PC-3 (cell line): Measurements from ENCODE around the gene ZNF615. TPM values are rescaled to one million over a fixed set of nuclear protein-coding genes. Genes with fewer than 3 reads are reported as not detected.
"Not testable (repeated sequence)": the region's sequence is repeated elsewhere in the genome, so short reads cannot be mapped to it uniquely, and the experiment has no call there.

Experiments
- ATAC-seq: fragments of 200-7000 bp; cut with Tn5 transposase; 2 replicates; pipeline ENCODE4 v1.9.1; 2020; ENCODE audit warnings: mild to moderate bottlenecking, moderate library complexity
- Bru-seq: library from RNA; stranded (reverse); fragments of 400-500 nt; gene quantifications from one replicate; lab custom pipeline; 2021; lab: Mats Ljungman, UMichigan
- BruChase-seq, 2 experiments: library from RNA; stranded (reverse); fragments of 400-500 nt; gene quantifications; one replicate each; lab custom pipeline; 2021; lab: Mats Ljungman, UMichigan
- BruUV-seq: library from RNA; stranded (reverse); fragments of 400-500 nt; replicated peaks from 2 replicates; lab custom pipeline; 2021; lab: Mats Ljungman, UMichigan
- CTCF ChIA-PET: fragments of 300-600 bp; sonication (Branson Sonifier 250); formaldehyde crosslinking; loops from one replicate; lab custom pipeline; 2022; ENCODE audit warnings: antibody characterized with exemption; lab: Charles Lee
- POLR2A ChIA-PET: fragments of 300-600 bp; sonication (Branson Sonifier 250); formaldehyde crosslinking; loops from one replicate; lab custom pipeline; 2022; ENCODE audit warnings: antibody characterized with exemption; ENCODE audit not compliant: unreplicated experiment; lab: Charles Lee
- DNase-seq: peaks from one replicate; pipeline ENCODE4 v3.0.0-alpha.2; 2015
- H2AFZ ChIP-seq: fragments of 300-600 bp; sonication (generic); 2 replicates; pipeline ENCODE4 v1.6.0; 2016; ENCODE audit warnings: antibody characterized with exemption, low read length
- H3F3A ChIP-seq: fragments of 300-600 bp; sonication (generic); one replicate; pipeline ENCODE4 v1.6.0; 2017; ENCODE audit warnings: antibody characterized with exemption, low read length, control low read depth, mild to moderate bottlenecking; ENCODE audit not compliant: unreplicated experiment
- H3K27ac ChIP-seq: fragments of 300-600 bp; sonication (generic); 2 replicates; pipeline ENCODE4 v1.5.1; 2016; ENCODE audit warnings: mild to moderate bottlenecking, low read length
- H3K27me3 ChIP-seq: fragments of 300-600 bp; sonication (generic); 2 replicates; pipeline ENCODE4 v1.6.1; 2016; ENCODE audit warnings: low read length, mixed read lengths
- H3K36me3 ChIP-seq: fragments of 300-600 bp; sonication (generic); 2 replicates; pipeline ENCODE4 v1.6.1; 2016; ENCODE audit warnings: low read depth, mixed run types, low read length, mixed read lengths
- H3K4me1 ChIP-seq: fragments of 300-600 bp; sonication (generic); 2 replicates; pipeline ENCODE4 v1.5.1; 2016; ENCODE audit warnings: low read length; ENCODE audit not compliant: insufficient read depth
- H3K4me2 ChIP-seq: fragments of 300-600 bp; sonication (generic); 2 replicates; pipeline ENCODE4 v1.6.0; 2016; ENCODE audit warnings: low read length
- H3K4me3 ChIP-seq: fragments of 300-600 bp; sonication (generic); 2 replicates; pipeline ENCODE4 v1.5.1; 2016; ENCODE audit warnings: mild to moderate bottlenecking, low read length, mixed read lengths
- H3K79me2 ChIP-seq: fragments of 300-600 bp; sonication (generic); 2 replicates; pipeline ENCODE4 v1.6.1; 2017; ENCODE audit warnings: low read length, mixed read lengths
- H3K9ac ChIP-seq: fragments of 300-600 bp; sonication (generic); 2 replicates; pipeline ENCODE4 v1.6.0; 2016; ENCODE audit warnings: mild to moderate bottlenecking, low read length
- H3K9me2 ChIP-seq: fragments of 300-600 bp; sonication (generic); replicated peaks from 2 replicates; pipeline ENCODE4 v1.6.1; 2016; ENCODE audit warnings: mixed run types, low read length, mixed read lengths
- H3K9me3 ChIP-seq: fragments of 300-600 bp; sonication (generic); 2 replicates; pipeline ENCODE4 v1.6.1; 2016; ENCODE audit warnings: low read length, mixed read lengths
- H4K20me1 ChIP-seq: fragments of 300-600 bp; sonication (generic); 2 replicates; pipeline ENCODE4 v1.6.1; 2016; ENCODE audit warnings: low read length, mixed read lengths
- CTCF ChIP-seq: fragments of 300-600 bp; sonication (generic); conservative IDR thresholded peaks from 2 replicates; pipeline ENCODE4 v1.5.1; 2017; ENCODE audit warnings: antibody characterized with exemption, low read depth, mild to moderate bottlenecking, low read length
- EZH2 ChIP-seq: fragments of 300-600 bp; sonication (generic); IDR thresholded peaks from one replicate; pipeline ENCODE4 v1.6.1; 2017; ENCODE audit warnings: antibody characterized with exemption, mild to moderate bottlenecking, low read length; ENCODE audit not compliant: unreplicated experiment
- EZH2phosphoT487 ChIP-seq: fragments of 300-600 bp; sonication (generic); IDR thresholded peaks from 2 replicates; pipeline ENCODE4 v1.6.1; 2018; ENCODE audit warnings: mild to moderate bottlenecking, antibody characterized with exemption, low read length, borderline replicate concordance
- intact Hi-C: fragments of 100-400 bp; cut with micrococcal nuclease; formaldehyde crosslinking; loops from 2 replicates; pipeline ENCODE4 v1.9.0; 2023
- long read RNA-seq: library from polyadenylated mRNA; unstranded; transcript quantifications from one replicate; pipeline ENCODE4 v2.0.0, GENCODE V29; 2021; ENCODE audit not compliant: unreplicated experiment
- total RNA-seq: library from RNA; depleted of rRNA; stranded (reverse); fragments of >200 nt; gene quantifications from 2 replicates; pipeline ENCODE4 v1.2.3, GENCODE V29; 2014; rRNA removed

ZNF615 gene
- total RNA-seq = 5.4 and 5.5 TPM in 2 replicates
- Bru-seq, nascent RNA = percentile 74 among the genes with signal in this experiment
- BruChase-seq, experiment 1, labeled RNA remaining after a 6-hour chase = percentile 80 among the genes with signal in this experiment
- BruChase-seq, experiment 2, labeled RNA remaining after a 2-hour chase = percentile 88 among the genes with signal in this experiment
- long read RNA-seq, full-length matches to known transcripts = 14 of 26 reads
- long read RNA-seq, partial matches to known transcripts = 6 of 26 reads
- long read RNA-seq, other reads (novel, unspliced or antisense) = 6 of 26 reads

- intact Hi-C loops = no loop called here
- DNase-seq (peak; percentile 85), ATAC-seq (peak; percentile 90)
- Histone ChIP-seq H3K36me3 (peaks cover 49% of the 10 kb centered on the region), H3K9me3 (peaks cover 44% of the 10 kb centered on the region), H3K27ac (no peak within 1 kb of the TSS; the same call in 1 of the 2 replicates), H3F3A (no peaks in the 10 kb centered on the region), H3K4me2 (peak within 1 kb of the TSS; percentile 85), H3K79me2 (peaks cover 9% of the 10 kb centered on the region; the same call in 1 of the 2 replicates), H2AFZ (peak within 1 kb of the TSS; percentile 100), H3K27me3 (no peaks in the 10 kb centered on the region), H3K9ac (peak within 1 kb of the TSS; percentile 71), H3K4me3 (peak within 1 kb of the TSS; percentile 80), H3K4me1 (no peaks in the 10 kb centered on the region), H3K9me2 (no peaks in the 10 kb centered on the region), H4K20me1 (no peaks in the 10 kb centered on the region)
- CTCF ChIA-PET = no interaction called here
- TSS peak; percentile 72 for BruUV-seq
- TF ChIP-seq EZH2phosphoT487 (no peak), EZH2 (no peak), CTCF (no peak)
- POLR2A ChIA-PET = no interaction called here
Observed at GRCh38 chr19:52007806-52008557, at the start of gene ZNF615. Gene ZNF615, minus strand, starts transcription at chr19:52008211. Its CDS starts 4,500 bp downstream, at chr19:52003711.

GRCh38 chr19:52056480-52056879 lies 48.5 kb upstream of the ZNF615 start:
- H3K79me2 ChIP-seq, POLR2A ChIA-PET, H3K27me3 ChIP-seq, H3K4me1 ChIP-seq, ATAC-seq, H4K20me1 ChIP-seq, H3K9me2 ChIP-seq, CTCF ChIA-PET, H2AFZ ChIP-seq, intact Hi-C loops, H3K27ac ChIP-seq, H3K4me3 ChIP-seq, BruUV-seq, DNase-seq, H3F3A ChIP-seq, H3K4me2 ChIP-seq, H3K9ac ChIP-seq: not testable (repeated sequence)
- H3K36me3 ChIP-seq = peaks cover 36% of the 10 kb centered on the region; the same call in 1 of the 2 replicates
- peaks cover 24% of the 10 kb centered on the region for H3K9me3 ChIP-seq

GRCh38 chr19:52051736-52052135 lies 43.7 kb upstream of the ZNF615 start:
- DNase-seq, H3K79me2 ChIP-seq, H3K9ac ChIP-seq, H3K9me3 ChIP-seq, H4K20me1 ChIP-seq, BruUV-seq, POLR2A ChIA-PET, H3K4me2 ChIP-seq, H3K9me2 ChIP-seq, CTCF ChIA-PET, H3F3A ChIP-seq, H3K27ac ChIP-seq, intact Hi-C loops, H3K4me1 ChIP-seq, H2AFZ ChIP-seq, H3K27me3 ChIP-seq, H3K4me3 ChIP-seq, ATAC-seq: not testable (repeated sequence)
- H3K36me3 ChIP-seq = peaks cover 22% of the 10 kb centered on the region
